B cell (primary cell): ENCODE measurements around the gene SDK2. TPM values are rescaled to one million over a fixed set of nuclear protein-coding genes. Genes with fewer than 3 reads are reported as not detected.

Source experiments
- ATAC-seq: fragments of 200-7000 bp; cut with Tn5 transposase; one replicate; pipeline ENCODE4 v1.10.0; 2021; ENCODE audit warnings: low read depth, mild to moderate bottlenecking, moderate number of reproducible peaks, moderate library complexity
- CTCF ChIA-PET: fragments of 350-600 bp; sonication (Branson Sonifier 250); formaldehyde crosslinking; loops from one replicate; lab custom pipeline; 2021; ENCODE audit warnings: antibody characterized with exemption, inconsistent platforms; lab: Charles Lee
- POLR2A ChIA-PET: fragments of 350-600 bp; sonication (Branson Sonifier 250); formaldehyde crosslinking; loops from one replicate; lab custom pipeline; 2021; ENCODE audit warnings: antibody characterized with exemption; lab: Charles Lee
- DNase-seq: peaks from one replicate; pipeline ENCODE4 v3.0.0; 2013
- H2AFZ ChIP-seq: 2 replicates; pipeline ENCODE4 v1.6.1; 2012; ENCODE audit warnings: mild to moderate bottlenecking, low read depth, low read length; ENCODE audit not compliant: insufficient read depth, poor library complexity, severe bottlenecking
- H3K27ac ChIP-seq, 2 donors: 1 replicate in 1 of 2; 2 replicates in 1 of 2; pipeline ENCODE4 v1.5.1; 2012 to 2013; ENCODE audit warnings: low read length in 2 of 2, mild to moderate bottlenecking in 2 of 2, moderate library complexity in 1 of 2
- H3K27me3 ChIP-seq, 4 experiments: fragments of 200-600 bp in 1 of 4; sonication (generic) in 1 of 4; replicated peaks in 1 of 4; 1 replicate in 2 of 4; 2 replicates in 2 of 4; pipeline versions ENCODE4 v1.6.1 to v1.7.0; 2013 to 2016; ENCODE audit warnings: low read length in 3 of 4, mild to moderate bottlenecking in 2 of 4, mixed read lengths in 1 of 4, moderate library complexity in 1 of 4; ENCODE audit not compliant: insufficient read depth in 4 of 4, control insufficient read depth in 3 of 4; ENCODE audit errors: control extremely low read depth in 1 of 4
- H3K36me3 ChIP-seq, 2 experiments: replicated peaks in 1 of 2; 1 replicate in 1 of 2; 2 replicates in 1 of 2; pipeline versions ENCODE4 v1.6.1 to v1.7.1; 2013; ENCODE audit warnings: low read length in 1 of 2; ENCODE audit not compliant: insufficient read depth in 2 of 2, control insufficient read depth in 1 of 2; ENCODE audit errors: control extremely low read depth in 1 of 2, extremely low read depth in 1 of 2
- H3K4me1 ChIP-seq, 2 donors: fragments of 200-600 bp in 1 of 2; sonication (generic) in 1 of 2; 1 replicate in 1 of 2; 2 replicates in 1 of 2; pipeline versions ENCODE4 v1.5.1 to v1.6.1; 2013 to 2017; ENCODE audit warnings: low read length in 2 of 2; ENCODE audit not compliant: control insufficient read depth in 2 of 2, insufficient read depth in 2 of 2
- H3K4me2 ChIP-seq: replicated peaks from 2 replicates; pipeline ENCODE3; 2012; ENCODE audit warnings: mild to moderate bottlenecking, low read depth, low read length; ENCODE audit not compliant: poor library complexity, severe bottlenecking
- H3K4me3 ChIP-seq, 5 experiments: fragments of 200-600 bp in 1 of 5; sonication (generic) in 1 of 5; 1 replicate in 3 of 5; 2 replicates in 2 of 5; pipeline versions ENCODE4 v1.5.1 to v1.7.0; 2011 to 2016; ENCODE audit warnings: low read length in 4 of 5, mild to moderate bottlenecking in 4 of 5, low read depth in 2 of 5, control low read depth in 1 of 5, moderate library complexity in 1 of 5; ENCODE audit not compliant: insufficient read depth in 1 of 5; ENCODE audit errors: control extremely low read depth in 1 of 5, extremely low read depth in 1 of 5
- H3K79me2 ChIP-seq: fragments of 200-600 bp; sonication (generic); one replicate; pipeline ENCODE4 v1.6.0; 2016; ENCODE audit warnings: low read length; ENCODE audit not compliant: control insufficient read depth, insufficient read depth
- H3K9ac ChIP-seq: fragments of 200-600 bp; sonication (generic); 2 replicates; pipeline ENCODE4 v1.6.1; 2017; ENCODE audit warnings: mild to moderate bottlenecking, low read length, moderate library complexity
- H3K9me3 ChIP-seq, 3 donors: one replicate each; pipeline versions ENCODE4 v1.6.1 to v1.7.1; 2013; ENCODE audit warnings: low read length in 2 of 3; ENCODE audit not compliant: control insufficient read depth in 2 of 3, insufficient read depth in 1 of 3; ENCODE audit errors: control extremely low read depth in 1 of 3
- H4K20me1 ChIP-seq: 2 replicates; pipeline ENCODE4 v1.6.0; 2012; ENCODE audit warnings: mild to moderate bottlenecking, low read length; ENCODE audit not compliant: insufficient read depth, control insufficient read depth, poor library complexity, severe bottlenecking
- H3K27ac Mint-ChIP-seq: one replicate; pipeline ENCODE4 v1.8.0; 2021; ENCODE audit warnings: mixed read lengths
- H3K27me3 Mint-ChIP-seq: one replicate; pipeline ENCODE4 v1.8.0; 2021; ENCODE audit warnings: mixed read lengths
- H3K4me1 Mint-ChIP-seq: one replicate; pipeline ENCODE4 v1.8.0; 2021; ENCODE audit warnings: mixed read lengths
- H3K4me3 Mint-ChIP-seq: one replicate; pipeline ENCODE4 v1.8.0; 2021; ENCODE audit warnings: mixed read lengths
- H3K9me3 Mint-ChIP-seq: one replicate; pipeline ENCODE4 v1.8.0; 2022; ENCODE audit warnings: mixed read lengths; ENCODE audit not compliant: insufficient read depth
- CTCF ChIP-seq: fragments of 200-600 bp; IDR thresholded peaks from one replicate; pipeline ENCODE4 v1.8.0; 2022; ENCODE audit warnings: antibody characterized with exemption, mild to moderate bottlenecking
- EZH2 ChIP-seq: IDR thresholded peaks from 2 replicates; pipeline ENCODE4 v1.6.1; 2012; ENCODE audit warnings: borderline replicate concordance, low read depth, mild to moderate bottlenecking, moderate library complexity, low read length; ENCODE audit not compliant: insufficient read depth, poor library complexity, severe bottlenecking
- WGBS: methylation state at CpG from one replicate; pipeline ENCODE4 v1.1.5; 2013; ENCODE audit warnings: missing lambda C conversion rate; ENCODE audit not compliant: insufficient coverage; 5-methylcytosine and 5-hydroxymethylcytosine counted together
- intact Hi-C: fragments of 100-400 bp; cut with micrococcal nuclease; formaldehyde crosslinking; loops from one replicate; pipeline ENCODE4 v1.10.0; 2022
- polyA plus RNA-seq: library from polyadenylated mRNA; depleted of rRNA; stranded (reverse); fragments of >200 nt; gene quantifications from 2 replicates; pipeline ENCODE4 v1.2.3, GENCODE V29; 2012
- total RNA-seq, 2 donors: library from RNA; stranded (reverse); fragments of 120-200 nt in 1 of 2; gene quantifications; 1 replicate in 1 of 2; 2 replicates in 1 of 2; pipeline versions ENCODE4 v1.2.3 to v1.2.4, GENCODE V29; 2013 to 2022

Gene SDK2
- total and polyA plus RNA-seq, 2 donors (not counting 1 experiment from before 2014, with no cell fraction given) = 3.2 to 13.0 TPM

- ChIA-PET POLR2A (no interaction called here), CTCF (interaction anchor here (0.9 kb wide), 1 partner anchor 264 kb away, joined by 3 read pairs; no protein-coding TSS in a partner anchor)
- H3K79me2 ChIP-seq = no peaks in the 10 kb centered on the region
- DNase-seq (no peak), ATAC-seq (no peak)
- H3K4me1 Mint-ChIP-seq = no peaks in the 10 kb centered on the region
- no peaks in the 10 kb centered on the region for H3K4me1 ChIP-seq
- WGBS = 98% methylated on average over 7 of the region's 7 CpGs
- no peak overlapping the region for H3K4me3 Mint-ChIP-seq
- no peak overlapping the region for H2AFZ ChIP-seq
- no peak overlapping the region for H3K27ac ChIP-seq
- H3K27me3 Mint-ChIP-seq = no peaks in the 10 kb centered on the region
- H3K36me3 ChIP-seq = peaks cover 0 to 2% of the 10 kb centered on the region in 2 experiments
- H3K27me3 ChIP-seq = no peaks in the 10 kb centered on the region
- no peak overlapping the region for H3K4me2 ChIP-seq
- H3K4me3 ChIP-seq = no peak overlapping the region
- H3K9me3 Mint-ChIP-seq = no peaks in the 10 kb centered on the region
- intact Hi-C loops = no loop called here
- no peak overlapping the region for H3K27ac Mint-ChIP-seq
- H3K9me3 ChIP-seq = no peaks in the 10 kb centered on the region
- no peak for TF ChIP-seq EZH2
- no peak for TF ChIP-seq CTCF
- no peaks in the 10 kb centered on the region for H4K20me1 ChIP-seq
- no peak overlapping the region for H3K9ac ChIP-seq
Observed at GRCh38 chr17:73445466-73445865, 198.8 kb downstream of the SDK2 start.

- H3K9me3 ChIP-seq = no peaks in the 10 kb centered on the region
- ChIA-PET CTCF (interaction anchor here (0.9 kb wide), 1 partner anchor 14 kb away, joined by 5 read pairs; no protein-coding TSS in a partner anchor), POLR2A (no interaction called here)
- 97% methylated on average over 8 of the region's 8 CpGs for WGBS
- TF ChIP-seq CTCF (no peak), EZH2 (no peak)
- H3K9ac ChIP-seq = no peak overlapping the region
- ATAC-seq (no peak), DNase-seq (no peak)
- H3K27me3 ChIP-seq = no peaks in the 10 kb centered on the region
- H3K4me2 ChIP-seq = no peak overlapping the region
- H4K20me1 ChIP-seq = no peaks in the 10 kb centered on the region
- no peaks in the 10 kb centered on the region for H3K9me3 Mint-ChIP-seq
- peaks cover 0 to 3% of the 10 kb centered on the region in 2 experiments for H3K36me3 ChIP-seq
- H3K27ac Mint-ChIP-seq = no peak overlapping the region
- intact Hi-C loops = no loop called here
- H3K27ac ChIP-seq = no peak overlapping the region
- H3K4me1 ChIP-seq = no peaks in the 10 kb centered on the region
- no peaks in the 10 kb centered on the region for H3K4me1 Mint-ChIP-seq
- H3K4me3 ChIP-seq = no peak overlapping the region
- H3K79me2 ChIP-seq = no peaks in the 10 kb centered on the region
- no peak overlapping the region for H2AFZ ChIP-seq
- H3K4me3 Mint-ChIP-seq = no peak overlapping the region
- H3K27me3 Mint-ChIP-seq = no peaks in the 10 kb centered on the region
Observed at GRCh38 chr17:73444021-73444420, 200.2 kb downstream of the SDK2 start.
